Gastrocnemius medialis (tissue), 4 donors: ENCODE measurements around the gene LRRC71. TPM values are rescaled to one million over a fixed set of nuclear protein-coding genes. Genes with fewer than 3 reads are reported as not detected.

Experiments used
- ATAC-seq, 2 donors: fragments of 150-250 bp; one replicate each; pipeline ENCODE4 v1.9.1; 2016
- DNase-seq, 2 donors: peaks; one replicate each; pipeline ENCODE4 v3.0.0-alpha.2; 2019
- H3K27ac ChIP-seq, 4 donors: fragments of 200-600 bp; sonication (generic); 1 replicate in 1 of 4; 2 replicates in 3 of 4; pipeline ENCODE4 v1.5.1; 2016 to 2018; ENCODE audit warnings: mild to moderate bottlenecking in 2 of 4, moderate library complexity in 1 of 4
- H3K27me3 ChIP-seq, 3 donors: fragments of 200-600 bp; sonication (generic) in 2 of 3; 1 replicate in 1 of 3; 2 replicates in 2 of 3; pipeline versions ENCODE4 v1.5.1 to v1.6.0; 2016 to 2019; ENCODE audit warnings: mild to moderate bottlenecking in 1 of 3, moderate library complexity in 1 of 3
- H3K36me3 ChIP-seq, 2 donors: fragments of 200-600 bp; sonication (generic) in 1 of 2; one replicate each; pipeline ENCODE4 v1.5.1; 2017 to 2018
- H3K4me1 ChIP-seq, 2 donors: fragments of 200-600 bp; sonication (generic) in 1 of 2; one replicate each; pipeline ENCODE4 v1.5.1; 2016 to 2017; ENCODE audit warnings: mild to moderate bottlenecking in 2 of 2
- H3K4me3 ChIP-seq, 4 donors: fragments of 200-600 bp; sonication (generic) in 3 of 4; 1 replicate in 1 of 4; 2 replicates in 3 of 4; pipeline ENCODE4 v1.5.1; 2016 to 2019; ENCODE audit warnings: mild to moderate bottlenecking in 2 of 4
- H3K9me3 ChIP-seq, 3 donors: fragments of 200-600 bp; sonication (generic) in 2 of 3; 1 replicate in 1 of 3; 2 replicates in 2 of 3; pipeline ENCODE4 v1.5.1; 2016 to 2019
- POLR2A ChIP-seq, 2 donors: fragments of 450-650 bp; IDR thresholded peaks; one replicate each; pipeline ENCODE4 v1.6.1; 2017; ENCODE audit warnings: antibody characterized with exemption in 2 of 2, mild to moderate bottlenecking in 2 of 2, moderate library complexity in 2 of 2
- in situ Hi-C, 4 donors: fragments of 200-750 bp; cut with MboI; loops; one replicate each; pipeline versions ENCODE4 v1.15.0 to v1.8.0; 2017; ENCODE audit warnings: low sequenced_read_pairs in 4 of 4
- intact Hi-C: fragments of 100-400 bp; cut with DNase I; formaldehyde crosslinking; loops from one replicate; pipeline ENCODE4 v1.15.1; 2023; ENCODE audit warnings: low total_unique reads
- total RNA-seq, 4 donors: library from RNA; depleted of rRNA; stranded (reverse); fragments of >200 nt; gene quantifications; one replicate each; pipeline versions ENCODE4 v1.1.0 to v1.2.3, GENCODE V29; 2016
- TF ChIP-seq, protein P1 (sequence below), 5 experiments: fragments of 450-650 bp in 3 of 5; fragments of 200-600 bp in 2 of 5; sonication (generic) in 2 of 5; IDR thresholded peaks in 4 of 5; conservative IDR thresholded peaks in 1 of 5; 1 replicate in 4 of 5; 2 replicates in 1 of 5; pipeline ENCODE4 v1.5.1; 2016 to 2019; ENCODE audit warnings: antibody characterized with exemption in 5 of 5, mild to moderate bottlenecking in 3 of 5, moderate library complexity in 3 of 5

LRRC71 gene
- total RNA-seq, 4 donors from 2014 or later, result not detected

DNA sequence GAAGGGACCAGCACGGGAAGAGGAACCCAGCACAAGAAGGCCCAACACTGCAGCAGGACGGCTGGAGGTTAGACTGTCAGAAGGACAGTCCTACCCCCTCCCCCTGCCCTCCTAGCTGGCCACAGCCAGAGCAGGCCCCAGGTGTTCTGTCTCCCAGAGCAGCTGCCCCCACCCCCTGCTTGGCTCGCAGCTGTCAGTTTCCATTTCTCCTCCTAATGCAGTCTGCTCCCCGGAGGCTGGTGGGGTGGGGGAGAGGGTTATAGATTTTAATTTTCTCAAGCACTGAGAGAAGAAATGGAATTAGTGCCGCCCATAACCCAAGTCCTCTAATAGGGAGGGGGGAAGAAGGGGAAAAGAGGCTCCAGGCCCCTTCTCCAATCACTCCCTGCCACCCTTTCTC, 40.0 kb upstream of the LRRC71 start:
- intact Hi-C loops, result no loop called here
- no peak for TF ChIP-seq POLR2A (IDR thresholded peaks at IDR 0.05)
- TF ChIP-seq, protein P1, sequence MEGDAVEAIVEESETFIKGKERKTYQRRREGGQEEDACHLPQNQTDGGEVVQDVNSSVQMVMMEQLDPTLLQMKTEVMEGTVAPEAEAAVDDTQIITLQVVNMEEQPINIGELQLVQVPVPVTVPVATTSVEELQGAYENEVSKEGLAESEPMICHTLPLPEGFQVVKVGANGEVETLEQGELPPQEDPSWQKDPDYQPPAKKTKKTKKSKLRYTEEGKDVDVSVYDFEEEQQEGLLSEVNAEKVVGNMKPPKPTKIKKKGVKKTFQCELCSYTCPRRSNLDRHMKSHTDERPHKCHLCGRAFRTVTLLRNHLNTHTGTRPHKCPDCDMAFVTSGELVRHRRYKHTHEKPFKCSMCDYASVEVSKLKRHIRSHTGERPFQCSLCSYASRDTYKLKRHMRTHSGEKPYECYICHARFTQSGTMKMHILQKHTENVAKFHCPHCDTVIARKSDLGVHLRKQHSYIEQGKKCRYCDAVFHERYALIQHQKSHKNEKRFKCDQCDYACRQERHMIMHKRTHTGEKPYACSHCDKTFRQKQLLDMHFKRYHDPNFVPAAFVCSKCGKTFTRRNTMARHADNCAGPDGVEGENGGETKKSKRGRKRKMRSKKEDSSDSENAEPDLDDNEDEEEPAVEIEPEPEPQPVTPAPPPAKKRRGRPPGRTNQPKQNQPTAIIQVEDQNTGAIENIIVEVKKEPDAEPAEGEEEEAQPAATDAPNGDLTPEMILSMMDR (IDR thresholded peaks at IDR 0.05 in 4 of 5, conservative IDR thresholded peaks at IDR 0.05 in 1 of 5), result no peak
- no peak for ATAC-seq
- peaks cover 0 to 6% (median 0%) of the 10 kb centered on the region in 3 donors for H3K27me3 ChIP-seq
- H3K4me3 ChIP-seq, result no peak overlapping the region
- no peak for DNase-seq
- H3K9me3 ChIP-seq, result no peaks in the 10 kb centered on the region
- in situ Hi-C loops, result loop anchor here in 2 of 4 donors (10.0 to 25.0 kb wide), 2 partner anchors 166 to 193 kb away; partner anchors contain the start of gene NES (in 1 of the 2)
- H3K36me3 ChIP-seq, result no peaks in the 10 kb centered on the region
- no peaks in the 10 kb centered on the region for H3K4me1 ChIP-seq
- no peak overlapping the region for H3K27ac ChIP-seq

DNA sequence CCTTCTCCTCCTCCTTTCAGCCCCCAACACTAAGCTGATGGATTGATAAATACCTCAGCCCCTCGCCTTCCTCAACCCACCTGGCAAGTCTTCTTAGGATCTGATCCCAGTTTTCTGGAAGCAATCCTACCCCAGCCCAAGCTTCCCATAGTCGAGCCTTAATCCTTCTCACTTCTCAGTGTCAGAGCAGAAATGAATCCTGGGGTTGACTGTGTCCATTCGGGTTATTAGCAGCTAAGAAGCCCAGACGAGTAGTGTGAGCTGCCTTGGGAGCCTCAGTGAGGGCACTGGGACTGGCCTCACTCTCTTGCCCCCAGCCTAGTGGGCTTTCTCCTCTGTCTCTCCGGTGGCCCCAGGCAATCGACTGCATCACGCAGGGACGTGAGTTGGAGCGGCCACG, 39.3 kb upstream of the LRRC71 start:
- no peaks in the 10 kb centered on the region for H3K4me1 ChIP-seq
- peaks cover 0 to 6% (median 0%) of the 10 kb centered on the region in 3 donors for H3K27me3 ChIP-seq
- ATAC-seq, result no peak
- intact Hi-C loops (no loop called here), in situ Hi-C loops (loop anchor here in 2 of 4 donors (10.0 to 25.0 kb wide), 2 partner anchors 166 to 194 kb away; partner anchors contain the start of gene NES (in 1 of the 2))
- no peak overlapping the region for H3K4me3 ChIP-seq
- no peaks in the 10 kb centered on the region for H3K36me3 ChIP-seq
- H3K9me3 ChIP-seq, result no peaks in the 10 kb centered on the region
- no peak for DNase-seq
- no peak overlapping the region for H3K27ac ChIP-seq
- TF ChIP-seq, protein P1 (IDR thresholded peaks at IDR 0.05 in 4 of 5, conservative IDR thresholded peaks at IDR 0.05 in 1 of 5), result no peak
- TF ChIP-seq POLR2A (IDR thresholded peaks at IDR 0.05), result no peak

DNA sequence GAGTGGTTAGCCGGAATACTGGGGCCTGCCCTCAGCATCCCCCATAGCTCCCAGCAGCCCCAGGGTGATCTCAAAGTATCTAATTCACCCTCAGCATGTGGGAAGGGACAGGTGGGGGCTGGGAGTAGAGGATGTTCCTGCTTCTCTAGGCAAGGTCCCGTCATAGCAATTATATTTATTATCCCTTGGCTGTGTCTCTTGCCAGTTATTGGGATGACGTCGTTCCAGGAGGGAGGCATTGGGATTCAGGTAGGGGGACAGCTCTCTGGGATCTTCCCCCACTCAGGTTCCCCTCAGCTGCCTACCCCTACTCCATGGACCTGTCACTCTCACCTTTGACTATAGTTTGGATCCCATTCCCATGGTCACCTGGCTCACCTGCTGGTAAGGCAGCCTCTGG, 38.8 kb upstream of the LRRC71 start:
- Histone ChIP-seq H3K9me3 (no peaks in the 10 kb centered on the region), H3K4me1 (no peaks in the 10 kb centered on the region), H3K4me3 (no peak overlapping the region), H3K27ac (no peak overlapping the region), H3K27me3 (peaks cover 0 to 6% (median 0%) of the 10 kb centered on the region in 3 donors), H3K36me3 (no peaks in the 10 kb centered on the region)
- intact Hi-C loops, result no loop called here
- ATAC-seq (no peak), DNase-seq (no peak)
- TF ChIP-seq POLR2A (IDR thresholded peaks at IDR 0.05), result no peak
- TF ChIP-seq, protein P1 (IDR thresholded peaks at IDR 0.05 in 4 of 5, conservative IDR thresholded peaks at IDR 0.05 in 1 of 5), result no peak
- in situ Hi-C loops, result loop anchor here in 2 of 4 donors (10.0 to 25.0 kb wide), 2 partner anchors 167 to 194 kb away; partner anchors contain the start of gene NES (in 1 of the 2)

DNA sequence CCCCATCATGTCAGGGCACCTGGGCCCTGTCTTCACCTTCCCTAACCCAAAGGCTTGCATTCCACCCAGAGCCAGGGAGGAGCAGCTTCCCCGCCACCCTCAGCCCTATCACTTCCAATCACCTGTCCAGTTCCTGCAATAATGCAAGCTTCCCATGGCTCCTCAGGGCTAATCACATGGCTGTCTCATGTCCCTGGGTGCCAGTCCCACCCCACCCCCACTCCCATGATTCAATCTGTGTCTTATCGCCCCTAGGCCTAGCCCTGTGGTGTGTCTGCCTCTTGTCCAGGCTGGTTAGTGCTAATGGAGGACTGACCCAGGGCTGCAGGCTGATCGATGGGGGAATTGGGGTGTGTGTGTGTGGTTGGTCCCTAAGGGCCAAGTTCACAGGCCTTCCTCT, 37.9 kb upstream of the LRRC71 start:
- TF ChIP-seq POLR2A (IDR thresholded peaks at IDR 0.05), result no peak
- TF ChIP-seq, protein P1 (IDR thresholded peaks at IDR 0.05 in 4 of 5, conservative IDR thresholded peaks at IDR 0.05 in 1 of 5), result no peak
- Histone ChIP-seq H3K27me3 (peaks cover 0 to 6% (median 0%) of the 10 kb centered on the region in 3 donors), H3K36me3 (no peaks in the 10 kb centered on the region), H3K4me1 (no peaks in the 10 kb centered on the region), H3K27ac (no peak overlapping the region), H3K9me3 (no peaks in the 10 kb centered on the region), H3K4me3 (no peak overlapping the region)
- ATAC-seq (no peak), DNase-seq (no peak)
- in situ Hi-C loops, result loop anchor here in 2 of 4 donors (10.0 to 25.0 kb wide), 2 partner anchors 168 to 195 kb away; partner anchors contain the start of gene NES (in 1 of the 2)
- intact Hi-C loops, result no loop called here
